Suppressor macrophage treated with lipopolysaccharide for 1 hour (primary cell): ENCODE data around the gene STARD8.
"Not testable (repeated sequence)": the region's sequence is repeated elsewhere in the genome, so short reads cannot be mapped to it uniquely, and the experiment has no call there.

Experiments
- DNase-seq, 3 donors: peaks; one replicate each; pipeline ENCODE4 v3.0.0-alpha.2; 2020 to 2022

Gene STARD8

GRCh38 chrX:68658530-68658929 is 11.1 kb downstream of the STARD8 start:
- no peak for DNase-seq

- DNase-seq: no peak
Measured at GRCh38 chrX:68659385-68659784, 11.9 kb downstream of the STARD8 start.

- DNase-seq: no peak
Measured at GRCh38 chrX:68659786-68660185, 12.3 kb downstream of the STARD8 start.

- no peak for DNase-seq
Measured at GRCh38 chrX:68660746-68661145, 13.3 kb downstream of the STARD8 start.

- peak; percentile 43 to 54 (median 49) for DNase-seq
Measured at GRCh38 chrX:68665502-68665901, 18.0 kb downstream of the STARD8 start.

GRCh38 chrX:68666580-68666979 is 19.1 kb downstream of the STARD8 start:
- peak; percentile 69 to 73 (median 72) for DNase-seq

- DNase-seq: no peak
Measured at GRCh38 chrX:68669094-68669860, 21.8 kb downstream of the STARD8 start.

- no peak for DNase-seq
Measured at GRCh38 chrX:68669871-68670270, 22.4 kb downstream of the STARD8 start.

GRCh38 chrX:68671221-68671620 is 23.8 kb downstream of the STARD8 start:
- no peak for DNase-seq

GRCh38 chrX:68672581-68673318 is 25.3 kb downstream of the STARD8 start:
- DNase-seq: no peak

- DNase-seq: no peak
Measured at GRCh38 chrX:68675571-68675970, 28.1 kb downstream of the STARD8 start.

- DNase-seq: no peak
Measured at GRCh38 chrX:68676335-68676734, 28.9 kb downstream of the STARD8 start.

GRCh38 chrX:68677998-68678397 is 30.5 kb downstream of the STARD8 start:
- DNase-seq: no peak

GRCh38 chrX:68681443-68681941 is 34.0 kb downstream of the STARD8 start:
- no peak for DNase-seq

GRCh38 chrX:68682790-68683189 is 35.3 kb downstream of the STARD8 start:
- no peak for DNase-seq

GRCh38 chrX:68683580-68683979 is 36.1 kb downstream of the STARD8 start:
- no peak for DNase-seq

GRCh38 chrX:68684291-68684918 is 36.9 kb downstream of the STARD8 start:
- peak; percentile 83 to 91 (median 84) for DNase-seq

GRCh38 chrX:68684919-68685304 is 37.4 kb downstream of the STARD8 start:
- DNase-seq: peak in 1 of 3 donors; percentile 43

GRCh38 chrX:68685685-68686084 is 38.2 kb downstream of the STARD8 start:
- peak; percentile 81 to 87 (median 84) for DNase-seq

- DNase-seq: peak; percentile 83 to 90 (median 84)
Measured at GRCh38 chrX:68686097-68686977, 38.9 kb downstream of the STARD8 start.

GRCh38 chrX:68688931-68689330 is 41.5 kb downstream of the STARD8 start:
- not testable (repeated sequence) for DNase-seq

GRCh38 chrX:68690936-68691501 is 43.6 kb downstream of the STARD8 start:
- no peak for DNase-seq
